GM19468 (cell line): Measurements from ENCODE around the gene NCBP1.
A peak's percentile ranks its signal among the peaks of the same experiment; 100 is the strongest.
"Not testable (repeated sequence)": the region's sequence is repeated elsewhere in the genome, so short reads cannot be mapped to it uniquely, and the experiment has no call there.

Experiments
- ATAC-seq: cut with Tn5 transposase; IDR thresholded peaks from one replicate; pipeline ENCODE4 v1.9.1; 2021; ENCODE audit warnings: mild to moderate bottlenecking, moderate library complexity, moderate number of reproducible peaks; ENCODE audit not compliant: unreplicated experiment; ENCODE audit errors: extremely low read depth

The NCBP1 gene

GRCh38 chr9:97668485-97668884 is 34.9 kb downstream of the NCBP1 start:
- no peak for ATAC-seq

- no peak for ATAC-seq
Observed at GRCh38 chr9:97670586-97670985, 37.0 kb downstream of the NCBP1 start.

- no peak for ATAC-seq
Observed at GRCh38 chr9:97672403-97672802, 38.8 kb downstream of the NCBP1 start.

- ATAC-seq = no peak
Observed at GRCh38 chr9:97673922-97674321, 40.3 kb downstream of the NCBP1 start.

- no peak for ATAC-seq
Observed at GRCh38 chr9:97675655-97676054, 42.0 kb downstream of the NCBP1 start.

- ATAC-seq = no peak
Observed at GRCh38 chr9:97682242-97682641, 48.6 kb downstream of the NCBP1 start.

GRCh38 chr9:97688654-97689053 is 55.0 kb downstream of the NCBP1 start:
- ATAC-seq = no peak

GRCh38 chr9:97689401-97690180 is 56.0 kb downstream of the NCBP1 start:
- ATAC-seq = no peak

GRCh38 chr9:97694769-97695168 is 61.1 kb downstream of the NCBP1 start:
- ATAC-seq = no peak

GRCh38 chr9:97695390-97695789 is 61.8 kb downstream of the NCBP1 start:
- no peak for ATAC-seq

- ATAC-seq = no peak
Observed at GRCh38 chr9:97695995-97696802, 62.6 kb downstream of the NCBP1 start.

GRCh38 chr9:97696803-97697601 is 63.4 kb downstream of the NCBP1 start, which contains the start of gene XPA:
Gene XPA, minus strand, starts transcription at chr9:97697340. Its CDS starts 48 bp downstream, at chr9:97697292.
- peak; percentile 89 for ATAC-seq

GRCh38 chr9:97697837-97698236 is 64.2 kb downstream of the NCBP1 start:
- no peak for ATAC-seq

- ATAC-seq = no peak
Observed at GRCh38 chr9:97698865-97699264, 65.2 kb downstream of the NCBP1 start.

GRCh38 chr9:97699281-97699680 is 65.7 kb downstream of the NCBP1 start:
- ATAC-seq = not testable (repeated sequence)

- ATAC-seq = not testable (repeated sequence)
Observed at GRCh38 chr9:97699824-97700223, 66.2 kb downstream of the NCBP1 start.

GRCh38 chr9:97703437-97704344 is 70.1 kb downstream of the NCBP1 start:
- ATAC-seq = no peak

- no peak for ATAC-seq
Observed at GRCh38 chr9:97704345-97704677, 70.7 kb downstream of the NCBP1 start.

- no peak for ATAC-seq
Observed at GRCh38 chr9:97704851-97705250, 71.2 kb downstream of the NCBP1 start.
